GM19193 (cell line): ENCODE results near the gene UTP25.

Experiments
- POLR2A ChIP-seq: IDR thresholded peaks from 4 replicates; pipeline ENCODE4 v1.6.1; 2011; ENCODE audit not compliant: insufficient read depth, insufficient read length; ENCODE audit errors: extremely low read depth

UTP25 gene

GRCh38 chr1:209855006-209855405 lies 27.2 kb downstream of the UTP25 start:
- no peak for TF ChIP-seq POLR2A

- TF ChIP-seq POLR2A: no peak
These were observed 27.9 kb downstream of the UTP25 start for GRCh38 chr1:209855623-209856022.

- no peak for TF ChIP-seq POLR2A
These were observed 30.9 kb downstream of the UTP25 start for GRCh38 chr1:209858561-209859103.

- TF ChIP-seq POLR2A: no peak
These were observed 32.6 kb downstream of the UTP25 start for GRCh38 chr1:209860293-209860881.

- no peak for TF ChIP-seq POLR2A
These were observed 33.5 kb downstream of the UTP25 start for GRCh38 chr1:209861242-209861641.

- no peak for TF ChIP-seq POLR2A
These were observed 34.9 kb downstream of the UTP25 start for GRCh38 chr1:209862391-209863356.

- no peak for TF ChIP-seq POLR2A
These were observed 36.2 kb downstream of the UTP25 start for GRCh38 chr1:209863766-209864485.

GRCh38 chr1:209866201-209866600 lies 38.4 kb downstream of the UTP25 start:
- TF ChIP-seq POLR2A: no peak

- TF ChIP-seq POLR2A: no peak
These were observed 41.7 kb downstream of the UTP25 start for GRCh38 chr1:209869291-209870149.

- TF ChIP-seq POLR2A: no peak
These were observed 42.5 kb downstream of the UTP25 start for GRCh38 chr1:209870151-209870831.

- TF ChIP-seq POLR2A: no peak
These were observed 43.2 kb downstream of the UTP25 start for GRCh38 chr1:209871006-209871405.

GRCh38 chr1:209871430-209871829 lies 43.7 kb downstream of the UTP25 start:
- TF ChIP-seq POLR2A: no peak

- TF ChIP-seq POLR2A: no peak
These were observed 45.5 kb downstream of the UTP25 start for GRCh38 chr1:209873067-209873799.

GRCh38 chr1:209875515-209875914 lies 47.7 kb downstream of the UTP25 start:
- TF ChIP-seq POLR2A: no peak
